Smooth muscle cell (in vitro differentiated cells): ENCODE data around the gene GSTA3. TPM values are rescaled to one million over a fixed set of nuclear protein-coding genes. Genes with fewer than 3 reads are reported as not detected.
A peak's percentile ranks its signal among the peaks of the same experiment; 100 is the strongest.
"Not testable (repeated sequence)": the region's sequence is repeated elsewhere in the genome, so short reads cannot be mapped to it uniquely, and the experiment has no call there.

ENCODE experiments used
- DNase-seq: peaks from one replicate; lab custom pipeline; 2025; ENCODE audit not compliant: unreplicated experiment; lab: John Stamatoyannopoulos, UW
- H2AFZ ChIP-seq: fragments of 200-600 bp; sonication (generic); 2 replicates; pipeline ENCODE4 v1.6.0; 2016; ENCODE audit warnings: antibody characterized with exemption, low read depth, mild to moderate bottlenecking
- H3F3A ChIP-seq: fragments of 200-600 bp; sonication (generic); 2 replicates; pipeline ENCODE4 v1.6.0; 2017; ENCODE audit warnings: antibody characterized with exemption, low read depth
- H3K27ac ChIP-seq: fragments of 200-600 bp; sonication (generic); 2 replicates; pipeline ENCODE4 v1.5.1; 2016; ENCODE audit warnings: low read depth, mild to moderate bottlenecking
- H3K27me3 ChIP-seq: fragments of 200-600 bp; sonication (generic); 2 replicates; pipeline ENCODE4 v1.6.1; 2016; ENCODE audit warnings: low read depth, mild to moderate bottlenecking
- H3K36me3 ChIP-seq: fragments of 200-600 bp; sonication (generic); 2 replicates; pipeline ENCODE4 v1.5.1; 2016; ENCODE audit warnings: low read depth
- H3K4me1 ChIP-seq: fragments of 200-600 bp; sonication (generic); 2 replicates; pipeline ENCODE4 v1.5.1; 2016; ENCODE audit warnings: low read depth
- H3K4me2 ChIP-seq: fragments of 200-600 bp; sonication (generic); 2 replicates; pipeline ENCODE4 v1.6.0; 2016; ENCODE audit warnings: mild to moderate bottlenecking
- H3K4me3 ChIP-seq: fragments of 200-600 bp; sonication (generic); 2 replicates; pipeline ENCODE4 v1.5.1; 2016; ENCODE audit warnings: mild to moderate bottlenecking
- H3K79me2 ChIP-seq: fragments of 200-600 bp; sonication (generic); 2 replicates; pipeline ENCODE4 v1.6.0; 2016; ENCODE audit warnings: low read depth, mild to moderate bottlenecking
- H3K9ac ChIP-seq: fragments of 200-600 bp; sonication (generic); 2 replicates; pipeline ENCODE4 v1.6.0; 2016; ENCODE audit warnings: low read depth
- H3K9me3 ChIP-seq: fragments of 200-600 bp; sonication (generic); replicated peaks from 2 replicates; pipeline ENCODE4 v1.5.1; 2016; ENCODE audit warnings: low read depth
- H4K20me1 ChIP-seq: fragments of 200-600 bp; sonication (generic); 2 replicates; pipeline ENCODE4 v1.6.0; 2016; ENCODE audit warnings: low read depth
- CTCF ChIP-seq: fragments of 200-600 bp; sonication (generic); IDR thresholded peaks from 2 replicates; pipeline ENCODE4 v1.5.1; 2017; ENCODE audit warnings: borderline replicate concordance, mild to moderate bottlenecking, antibody characterized with exemption; ENCODE audit not compliant: insufficient read depth, poor library complexity, severe bottlenecking
- WGBS: methylation state at CpG from one replicate; pipeline ENCODE4 v1.1.7; 2016; ENCODE audit warnings: low lambda C conversion rate; 5-methylcytosine and 5-hydroxymethylcytosine counted together
- polyA plus RNA-seq: library from polyadenylated mRNA; unstranded; fragments of >200 nt; fragmentation: Nextera tagmentation; extraction: Ambion mirVana; gene quantifications from 2 replicates; pipeline ENCODE4 v1.2.1, GENCODE V29; 2016
- total RNA-seq: library from RNA; depleted of rRNA; stranded (reverse); fragments of >200 nt; gene quantifications from 2 replicates; pipeline ENCODE4 v1.2.3, GENCODE V29; 2014

Gene GSTA3
- total and polyA plus RNA-seq, 2 experiments from 2014 or later, result not detected

- no peak overlapping the region for H3K4me2 ChIP-seq
- H3K27me3 ChIP-seq, result no peaks in the 10 kb centered on the region
- H3K9me3 ChIP-seq, result no peaks in the 10 kb centered on the region
- no peaks in the 10 kb centered on the region for H4K20me1 ChIP-seq
- H3K27ac ChIP-seq, result no peak overlapping the region
- H3K4me3 ChIP-seq, result no peak overlapping the region
- H2AFZ ChIP-seq, result no peak overlapping the region
- DNase-seq, result no peak
- H3K36me3 ChIP-seq, result no peaks in the 10 kb centered on the region
- H3K9ac ChIP-seq, result no peak overlapping the region
- no peaks in the 10 kb centered on the region for H3K79me2 ChIP-seq
- H3F3A ChIP-seq, result peaks cover 6% of the 10 kb centered on the region
- peaks cover 31% of the 10 kb centered on the region for H3K4me1 ChIP-seq
- WGBS, result 78% methylated on average over 10 of the region's 10 CpGs
- no peak for TF ChIP-seq CTCF
Measured at GRCh38 chr6:52922161-52922560, 12.7 kb upstream of the GSTA3 start.

DNA sequence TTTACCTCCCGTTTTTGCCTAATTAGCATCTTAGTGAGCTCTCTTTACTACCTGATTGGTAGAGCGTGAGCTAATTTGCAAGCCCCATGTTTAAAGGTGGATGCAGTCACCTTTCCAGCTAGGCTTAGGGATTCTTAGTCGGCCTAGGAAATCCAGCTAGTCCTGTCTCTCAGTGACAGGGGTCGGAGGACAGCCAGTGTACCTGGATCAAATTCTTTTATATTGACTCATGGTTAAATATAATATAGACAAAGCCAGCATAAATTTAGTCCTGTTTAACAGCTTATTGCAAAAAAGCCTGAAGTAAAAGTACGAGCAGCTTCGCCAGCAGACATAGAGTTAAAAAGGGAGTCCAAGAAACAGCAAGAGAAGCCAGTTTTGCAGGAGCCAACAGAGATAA lies 12.2 kb upstream of the GSTA3 start:
- no peak overlapping the region for H3K27ac ChIP-seq
- DNase-seq, result no peak
- no peaks in the 10 kb centered on the region for H3K27me3 ChIP-seq
- no peaks in the 10 kb centered on the region for H4K20me1 ChIP-seq
- no peak overlapping the region for H3K4me2 ChIP-seq
- TF ChIP-seq CTCF, result no peak
- no peak overlapping the region for H2AFZ ChIP-seq
- H3K36me3 ChIP-seq, result no peaks in the 10 kb centered on the region
- no peak overlapping the region for H3K4me3 ChIP-seq
- WGBS, result 89% methylated on average over 6 of the region's 6 CpGs
- H3K79me2 ChIP-seq, result no peaks in the 10 kb centered on the region
- no peak overlapping the region for H3K9ac ChIP-seq
- H3F3A ChIP-seq, result peaks cover 2% of the 10 kb centered on the region
- H3K4me1 ChIP-seq, result peaks cover 27% of the 10 kb centered on the region
- no peaks in the 10 kb centered on the region for H3K9me3 ChIP-seq

- not testable (repeated sequence) for H3K27ac ChIP-seq, H3K36me3 ChIP-seq, H3K4me3 ChIP-seq, H3K27me3 ChIP-seq, H4K20me1 ChIP-seq, H3K79me2 ChIP-seq, H3K4me2 ChIP-seq, H3K9me3 ChIP-seq, H2AFZ ChIP-seq, H3K9ac ChIP-seq, H3F3A ChIP-seq, DNase-seq
- 42% methylated on average over 1 of the region's 1 CpG for WGBS
- H3K4me1 ChIP-seq, result peaks cover 12% of the 10 kb centered on the region
Measured at GRCh38 chr6:52919511-52919910, 10.0 kb upstream of the GSTA3 start.

DNA sequence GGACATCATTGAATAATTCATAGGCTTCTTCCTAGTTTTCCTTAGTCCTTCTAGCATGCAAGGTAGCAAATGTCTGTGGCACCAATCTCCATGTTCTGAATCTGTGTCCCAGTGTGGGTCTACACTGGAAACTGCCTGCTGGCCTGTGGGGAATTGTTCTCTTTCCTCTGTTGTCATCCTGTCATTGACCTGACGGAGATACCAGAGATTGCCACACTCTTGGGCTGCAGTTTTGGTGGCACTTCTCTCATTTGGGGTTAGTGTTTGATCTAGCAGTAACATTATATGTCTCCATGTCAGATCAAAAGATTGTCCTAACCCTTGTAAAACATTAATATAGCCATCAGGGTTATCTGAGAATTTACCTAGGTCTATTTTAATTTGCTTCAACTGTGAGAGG lies 9.3 kb upstream of the GSTA3 start:
- H3K4me3 ChIP-seq, H3K79me2 ChIP-seq, H2AFZ ChIP-seq, H3K9me3 ChIP-seq, H3K27ac ChIP-seq, H3F3A ChIP-seq, H4K20me1 ChIP-seq, H3K4me1 ChIP-seq, H3K36me3 ChIP-seq, H3K27me3 ChIP-seq, H3K9ac ChIP-seq, DNase-seq: not testable (repeated sequence)
- H3K4me2 ChIP-seq, result peak overlapping the region; percentile 25
- 88% methylated on average over 1 of the region's 1 CpG for WGBS

- WGBS, result 58% methylated on average over 9 of the region's 9 CpGs
- H4K20me1 ChIP-seq, H3K27me3 ChIP-seq, H3K9me3 ChIP-seq, H3K4me1 ChIP-seq, H3K79me2 ChIP-seq, DNase-seq, H3K36me3 ChIP-seq, H2AFZ ChIP-seq, H3F3A ChIP-seq, H3K27ac ChIP-seq, H3K9ac ChIP-seq, H3K4me3 ChIP-seq: not testable (repeated sequence)
- H3K4me2 ChIP-seq, result peak overlapping the region; percentile 25
Measured at GRCh38 chr6:52918027-52918686, 8.7 kb upstream of the GSTA3 start.
